HepG2 (cell line): Measurements from ENCODE around the gene GNAL. TPM values are rescaled to one million over a fixed set of nuclear protein-coding genes. Genes with fewer than 3 reads are reported as not detected.

Experiments used
- BHLHE40 ChIP-seq: IDR thresholded peaks from 2 replicates; pipeline ENCODE4 v1.6.1; 2011; ENCODE audit warnings: low read length, improper control_type of control experiment
- EHMT2 ChIP-seq: fragments of 200-600 bp; sonication (generic); IDR thresholded peaks from 2 replicates; pipeline ENCODE4 v1.7.0; 2017; ENCODE audit warnings: antibody characterized with exemption, low read depth, low read length, borderline replicate concordance
- ELF3 ChIP-seq: IDR thresholded peaks from 2 replicates; pipeline ENCODE4 v1.6.1; 2016; ENCODE audit warnings: missing genetic modification reagents, missing compliant biosample characterization
- GATAD1 ChIP-seq: IDR thresholded peaks from 2 replicates; pipeline ENCODE4 v1.6.1; 2016; ENCODE audit warnings: missing genetic modification reagents, missing compliant biosample characterization
- GFI1 ChIP-seq: sonication (generic); formaldehyde crosslinking; IDR thresholded peaks from 2 replicates; pipeline ENCODE4 v1.5.0; 2020; ENCODE audit warnings: missing genetic modification reagents, mild to moderate bottlenecking, borderline replicate concordance
- GLMP ChIP-seq: sonication (generic); formaldehyde crosslinking; IDR thresholded peaks from 2 replicates; pipeline ENCODE4 v1.9.0; 2021; ENCODE audit warnings: missing genetic modification reagents, mild to moderate bottlenecking, borderline replicate concordance
- HDAC6 ChIP-seq: fragments of 200-600 bp; sonication (generic); IDR thresholded peaks from 2 replicates; pipeline ENCODE4 v1.7.0; 2017; ENCODE audit warnings: mild to moderate bottlenecking, antibody characterized with exemption, low read length, low read depth
- HNF4A ChIP-seq: sonication (generic); formaldehyde crosslinking; IDR thresholded peaks from 2 replicates; pipeline ENCODE4 v1.4.0; 2020; ENCODE audit warnings: missing genetic modification reagents
- HOXA3 ChIP-seq: sonication (generic); formaldehyde crosslinking; IDR thresholded peaks from 2 replicates; pipeline ENCODE4 v1.5.0; 2020; ENCODE audit warnings: missing genetic modification reagents
- KAT8 ChIP-seq: IDR thresholded peaks from 2 replicates; pipeline ENCODE4 v1.6.1; 2016; ENCODE audit warnings: missing genetic modification reagents, missing compliant biosample characterization
- LBX2 ChIP-seq: sonication (generic); formaldehyde crosslinking; IDR thresholded peaks from 2 replicates; pipeline ENCODE4 v1.5.0; 2020; ENCODE audit warnings: missing genetic modification reagents, mild to moderate bottlenecking, borderline replicate concordance
- LCORL ChIP-seq, 2 experiments: fragments of 450-650 bp in 1 of 2; sonication (generic) in 1 of 2; formaldehyde crosslinking in 1 of 2; IDR thresholded peaks; 2 replicates each; pipeline versions ENCODE4 v1.5.0 to v1.6.1; 2017 to 2020; ENCODE audit warnings: antibody characterized with exemption in 1 of 2, missing genetic modification reagents in 1 of 2
- MAX ChIP-seq: IDR thresholded peaks from 2 replicates; pipeline ENCODE4 v1.6.1; 2012; ENCODE audit warnings: inconsistent platforms
- MEIS1 ChIP-seq: sonication (generic); formaldehyde crosslinking; IDR thresholded peaks from 2 replicates; pipeline ENCODE4 v1.9.0; 2021; ENCODE audit warnings: mild to moderate bottlenecking, missing genetic modification reagents, moderate library complexity, borderline replicate concordance
- MEIS2 ChIP-seq: sonication (generic); formaldehyde crosslinking; IDR thresholded peaks from 2 replicates; pipeline ENCODE4 v1.9.0; 2021; ENCODE audit warnings: mild to moderate bottlenecking, missing genetic modification reagents
- MXI1 ChIP-seq: IDR thresholded peaks from 3 replicates; pipeline ENCODE4 v1.6.1; 2012; ENCODE audit warnings: low read depth, low read length, inconsistent platforms, borderline replicate concordance
- PHF8 ChIP-seq: sonication (generic); formaldehyde crosslinking; IDR thresholded peaks from 2 replicates; pipeline ENCODE4 v1.5.0; 2020; ENCODE audit warnings: missing genetic modification reagents
- RARA ChIP-seq: IDR thresholded peaks from 2 replicates; pipeline ENCODE4 v1.6.1; 2016; ENCODE audit warnings: missing genetic modification reagents, missing compliant biosample characterization
- SNAPC2 ChIP-seq: sonication (generic); formaldehyde crosslinking; IDR thresholded peaks from 2 replicates; pipeline ENCODE4 v1.8.1; 2022; ENCODE audit warnings: mild to moderate bottlenecking, missing genetic modification reagents
- TEAD3 ChIP-seq: optimal IDR thresholded peaks from 2 replicates; pipeline ENCODE3; 2016; ENCODE audit warnings: borderline replicate concordance
- ZHX1 ChIP-seq: sonication (generic); formaldehyde crosslinking; IDR thresholded peaks from 2 replicates; pipeline ENCODE4 v1.8.1; 2022; ENCODE audit warnings: low read depth, mild to moderate bottlenecking, missing genetic modification reagents
- ZNF136 ChIP-seq: sonication (generic); formaldehyde crosslinking; IDR thresholded peaks from 2 replicates; pipeline ENCODE4 v1.8.1; 2022; ENCODE audit warnings: low read depth, mild to moderate bottlenecking, moderate library complexity, missing genetic modification reagents
- ZNF691 ChIP-seq: sonication (generic); formaldehyde crosslinking; IDR thresholded peaks from 2 replicates; pipeline ENCODE4 v1.4.0; 2020; ENCODE audit warnings: missing genetic modification reagents, low read depth, mild to moderate bottlenecking, borderline replicate concordance
- ZNF724P ChIP-seq: sonication (generic); formaldehyde crosslinking; IDR thresholded peaks from 2 replicates; pipeline ENCODE4 v1.8.0; 2022; ENCODE audit warnings: missing genetic modification reagents, borderline replicate concordance
- ZNF746 ChIP-seq: sonication (generic); formaldehyde crosslinking; IDR thresholded peaks from 2 replicates; pipeline ENCODE4 v1.8.0; 2022; ENCODE audit warnings: mild to moderate bottlenecking, missing genetic modification reagents
- ZNF768 ChIP-seq: sonication (generic); formaldehyde crosslinking; IDR thresholded peaks from 2 replicates; pipeline ENCODE4 v1.4.0; 2020; ENCODE audit warnings: missing genetic modification reagents
- polyA plus RNA-seq, 8 experiments: library from polyadenylated mRNA; depleted of rRNA in 3 of 8; stranded (reverse) in 7 of 8; unstranded in 1 of 8; fragments of >200 nt; fragmentation: Illumina TruSeq in 4 of 8; extraction: Trizol in 4 of 8; gene quantifications; 2 replicates each; pipeline versions ENCODE4 v1.2.1 to v1.2.3, GENCODE V29; 2011 to 2016; ENCODE audit warnings: low read depth in 4 of 8, missing spikeins in 1 of 8, mixed read lengths in 1 of 8; ENCODE audit not compliant: insufficient read depth in 1 of 8
- total RNA-seq, 5 experiments: library from RNA; depleted of rRNA; stranded (reverse); fragments of >200 nt; fragmentation: Illumina TruSeq; extraction: Trizol; gene quantifications; 2 replicates each; pipeline ENCODE4 v1.2.3, GENCODE V29; 2016; ENCODE audit warnings: low read depth in 1 of 5

Gene GNAL
- total and polyA plus RNA-seq, 2 of the 13 experiments (the other 11 are each of a cell fraction or from before 2014, with no cell fraction given) = 0.87 to 1.4 TPM

GRCh38 chr18:11860594-11861450 is 171.8 kb downstream of the GNAL start (continued):
- TF ChIP-seq HDAC6 = no peak
- no peak for TF ChIP-seq MAX
- 0 out of 2 replicates have a peak, but pooled peaks have one; percentile 12 for TF ChIP-seq HOXA3
- no peak for TF ChIP-seq SNAPC2 (CRISPR knock-in tag)
- TF ChIP-seq ZNF691 (CRISPR knock-in tag) = no peak
- peak; percentile 20 for TF ChIP-seq TEAD3 (CRISPR knock-in tag)
- TF ChIP-seq ELF3 = 0 out of 2 replicates have a peak, but pooled peaks have one; percentile 17
- peak; percentile 49; the same call in 1 of the 2 replicates for TF ChIP-seq HNF4A
- no peak for TF ChIP-seq MEIS2 (CRISPR knock-in tag)
- TF ChIP-seq BHLHE40 = peak; percentile 16; the same call in 1 of the 2 replicates
- TF ChIP-seq GFI1 = no peak
- TF ChIP-seq PHF8 (CRISPR knock-in tag) = no peak
- TF ChIP-seq KAT8 (CRISPR knock-in tag) = no peak
- TF ChIP-seq ZNF136 (CRISPR knock-in tag) = no peak
- TF ChIP-seq LCORL (IDR thresholded peaks at IDR 0.05) = no peak
- peak; percentile 54; the same call in 1 of the 2 replicates for TF ChIP-seq LCORL (CRISPR knock-in tag; IDR thresholded peaks at IDR 0.05)
- TF ChIP-seq ZNF724P (CRISPR knock-in tag) = no peak
- no peak for TF ChIP-seq ZNF768 (CRISPR knock-in tag)
- TF ChIP-seq ZHX1 (CRISPR knock-in tag) = no peak
- no peak for TF ChIP-seq LBX2 (CRISPR knock-in tag)
- TF ChIP-seq RARA (CRISPR knock-in tag) = peak; percentile 20; the same call in 1 of the 2 replicates
- TF ChIP-seq MXI1 = no peak
- no peak for TF ChIP-seq GLMP
- TF ChIP-seq MEIS1 (CRISPR knock-in tag) = no peak
- TF ChIP-seq ZNF746 = no peak
- no peak for TF ChIP-seq EHMT2
- no peak for TF ChIP-seq GATAD1 (CRISPR knock-in tag)
